Heart left ventricle (tissue), 16 donors: ENCODE results near the gene KCNMB2. TPM values are rescaled to one million over a fixed set of nuclear protein-coding genes. Genes with fewer than 3 reads are reported as not detected.

Experiments used
- ATAC-seq, 4 donors: fragments of 200-7000 bp; cut with Tn5 transposase; one replicate each; pipeline ENCODE4 v1.9.1; 2020 to 2022; ENCODE audit warnings: moderate library complexity in 4 of 4, mild to moderate bottlenecking in 3 of 4, moderate number of reproducible peaks in 1 of 4
- DNase-seq, 5 donors: peaks; one replicate each; pipeline ENCODE4 v3.0.0-alpha.2; 2020
- H3K27ac ChIP-seq, 12 donors: fragments of 200-600 bp; sonication (generic) in 4 of 12; one replicate each; pipeline versions ENCODE4 v1.5.0 to v1.8.0; 2016 to 2022; ENCODE audit warnings: mild to moderate bottlenecking in 2 of 12
- H3K27me3 ChIP-seq, 9 donors: fragments of 200-600 bp; sonication (generic) in 2 of 9; one replicate each; pipeline versions ENCODE4 v1.5.1 to v1.8.0; 2016 to 2022; ENCODE audit warnings: mild to moderate bottlenecking in 3 of 9
- H3K36me3 ChIP-seq, 9 donors: fragments of 200-600 bp; sonication (generic) in 2 of 9; one replicate each; pipeline versions ENCODE4 v1.5.0 to v1.8.0; 2018 to 2022; ENCODE audit warnings: mild to moderate bottlenecking in 2 of 9
- H3K4me1 ChIP-seq, 12 donors: fragments of 200-600 bp; sonication (generic) in 4 of 12; one replicate each; pipeline versions ENCODE4 v1.5.0 to v1.8.0; 2016 to 2022; ENCODE audit warnings: mild to moderate bottlenecking in 3 of 12
- H3K4me3 ChIP-seq, 12 donors: fragments of 200-600 bp; sonication (generic) in 4 of 12; one replicate each; pipeline versions ENCODE4 v1.5.0 to v1.8.0; 2017 to 2022; ENCODE audit warnings: mild to moderate bottlenecking in 9 of 12, moderate library complexity in 4 of 12
- H3K9me3 ChIP-seq, 12 donors: fragments of 200-600 bp; sonication (generic) in 4 of 12; one replicate each; pipeline versions ENCODE4 v1.5.0 to v1.8.0; 2016 to 2022; ENCODE audit warnings: mild to moderate bottlenecking in 1 of 12
- POLR2A ChIP-seq, 2 donors: fragments of 450-650 bp; IDR thresholded peaks; one replicate each; pipeline ENCODE4 v1.6.1; 2017; ENCODE audit warnings: antibody characterized with exemption in 2 of 2, mild to moderate bottlenecking in 2 of 2, moderate library complexity in 2 of 2
- WGBS, 4 donors: extraction: QIAGEN DNeasy Blood & Tissue Kit in 2 of 4; methylation state at CpG; one replicate each; pipeline versions ENCODE4 v1.1.5 to v1.1.7; 2013 to 2018; 5-methylcytosine and 5-hydroxymethylcytosine counted together
- intact Hi-C, 10 donors: fragments of 100-400 bp; cut with DNase I; formaldehyde crosslinking; loops; one replicate each; pipeline versions ENCODE4 v1.11.1 to v1.14.2; 2022
- polyA plus RNA-seq, 2 donors: library from polyadenylated mRNA; stranded (reverse); fragments of 200-250 nt; gene quantifications; one replicate each; pipeline ENCODE4 v1.2.3, GENCODE V29; 2013
- total RNA-seq, 9 donors: library from RNA; depleted of rRNA in 2 of 9; stranded (reverse); fragments of >200 nt in 2 of 9; fragmentation: NEBNext Ultra II Directional in 3 of 9; extraction: Animal tissue kit (Norgen Biotek cat#: 25700) in 3 of 9; gene quantifications; one replicate each; pipeline versions ENCODE4 v1.1.0 to v1.2.4, GENCODE V29; 2016 to 2023
- TF ChIP-seq, protein P1 (sequence below), 12 donors: fragments of 200-600 bp; sonication (generic) in 4 of 12; IDR thresholded peaks; one replicate each; pipeline versions ENCODE4 v1.5.0 to v1.8.0; 2018 to 2022; ENCODE audit warnings: antibody characterized with exemption in 12 of 12, mild to moderate bottlenecking in 5 of 12
- donor health status: ischemic (EF 13 %, LVEDD 7.1; RV severe dilation, severe dysfunction).
- donor health status: healthy with polysubstance abuse.
- donor health status: DM: no; HTN: yes; CAD: no.
- donor health status: DM: no; HTN: no; CAD: no.
- donor health status: ischemic (EF 25% LVEDD 6.9; RV normal size, moderate dysfunction).
- donor health status: ischemic (EF 25% LVEDD 5.7; RV mildly dilated, moderate dysfunction).
- donor health status: healthy.
- donor health status: DM: yes; HTN: yes; CAD: no.
- donor health status: ischemic (EF 35%, LVEDD 5.7; RV mildly dilated, moderate dysfunction).
- donor health status: nonischemic (EF 11% LVEDD 7.7; RV severe dilation, severe dysfunction).
- donor health status: DM: yes; HTN: yes; CAD: no.
- donor health status: PGD.
- donor health status: ischemic (EF 29% LVEDD 5.4; RV normal size, mild dysfunction).
- donor health status: nonischemic (EF 23%, LVEDD 6.1; RV moderate dilation, normal function).

Gene KCNMB2
- total and polyA plus RNA-seq, 11 donors = 0.37 to 5.7 (median 2.0) TPM; not detected in 1

DNA sequence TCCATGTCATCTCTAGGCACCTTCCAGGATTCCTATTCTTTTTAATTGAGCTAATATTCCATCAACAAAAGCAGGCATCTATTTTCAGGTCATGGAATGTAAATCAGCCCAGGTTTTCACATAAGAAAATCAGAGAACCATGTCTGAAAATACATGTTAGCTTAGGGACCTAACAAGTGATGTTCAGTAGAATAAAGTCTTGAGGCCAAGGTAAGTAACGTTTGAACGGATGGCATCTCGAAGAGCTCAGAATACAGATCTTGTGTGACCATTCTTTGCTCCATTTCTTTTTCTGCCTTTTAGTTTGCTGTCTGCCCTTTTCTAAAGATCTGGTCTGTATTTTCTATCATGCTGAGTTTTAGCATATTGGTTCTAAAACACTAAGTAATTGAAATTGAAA is 16.5 kb upstream of the KCNMB2 start:
- H3K4me3 ChIP-seq = no peak overlapping the region
- peaks cover 0 to 22% (median 0%) of the 10 kb centered on the region in 12 donors for H3K4me1 ChIP-seq
- intact Hi-C loops = no loop called here
- TF ChIP-seq, protein P1, sequence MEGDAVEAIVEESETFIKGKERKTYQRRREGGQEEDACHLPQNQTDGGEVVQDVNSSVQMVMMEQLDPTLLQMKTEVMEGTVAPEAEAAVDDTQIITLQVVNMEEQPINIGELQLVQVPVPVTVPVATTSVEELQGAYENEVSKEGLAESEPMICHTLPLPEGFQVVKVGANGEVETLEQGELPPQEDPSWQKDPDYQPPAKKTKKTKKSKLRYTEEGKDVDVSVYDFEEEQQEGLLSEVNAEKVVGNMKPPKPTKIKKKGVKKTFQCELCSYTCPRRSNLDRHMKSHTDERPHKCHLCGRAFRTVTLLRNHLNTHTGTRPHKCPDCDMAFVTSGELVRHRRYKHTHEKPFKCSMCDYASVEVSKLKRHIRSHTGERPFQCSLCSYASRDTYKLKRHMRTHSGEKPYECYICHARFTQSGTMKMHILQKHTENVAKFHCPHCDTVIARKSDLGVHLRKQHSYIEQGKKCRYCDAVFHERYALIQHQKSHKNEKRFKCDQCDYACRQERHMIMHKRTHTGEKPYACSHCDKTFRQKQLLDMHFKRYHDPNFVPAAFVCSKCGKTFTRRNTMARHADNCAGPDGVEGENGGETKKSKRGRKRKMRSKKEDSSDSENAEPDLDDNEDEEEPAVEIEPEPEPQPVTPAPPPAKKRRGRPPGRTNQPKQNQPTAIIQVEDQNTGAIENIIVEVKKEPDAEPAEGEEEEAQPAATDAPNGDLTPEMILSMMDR (IDR thresholded peaks at IDR 0.05) = no peak
- no peak for TF ChIP-seq POLR2A (IDR thresholded peaks at IDR 0.05)
- H3K36me3 ChIP-seq = no peaks in the 10 kb centered on the region
- no peak for ATAC-seq
- H3K27me3 ChIP-seq = no peaks in the 10 kb centered on the region
- DNase-seq = no peak
- H3K27ac ChIP-seq = no peak overlapping the region
- H3K9me3 ChIP-seq = no peaks in the 10 kb centered on the region
- WGBS, 4 donors = 95 to 97% (median 96%) methylated on average over 3 of the region's 3 CpGs

DNA sequence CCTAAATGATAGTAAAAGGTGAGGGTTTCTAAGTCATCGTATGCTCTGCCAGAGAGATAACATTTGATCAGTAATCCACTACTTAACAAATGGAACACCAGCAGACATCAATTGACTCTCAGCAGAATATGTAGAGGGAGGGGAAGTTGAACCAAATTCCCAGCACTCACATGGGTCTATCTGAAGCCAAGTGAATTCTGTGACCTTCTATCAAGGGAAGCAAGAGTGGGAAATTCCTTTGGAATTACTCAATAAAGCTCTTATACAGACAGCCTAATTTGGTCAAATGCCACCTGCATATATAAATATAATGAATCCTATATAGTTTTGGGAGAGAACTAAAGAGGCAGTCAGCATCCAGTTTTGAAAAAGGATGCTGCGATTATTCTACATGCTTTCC is 15.8 kb upstream of the KCNMB2 start:
- intact Hi-C loops = no loop called here
- ATAC-seq = no peak
- Histone ChIP-seq H3K27me3 (no peaks in the 10 kb centered on the region), H3K9me3 (no peaks in the 10 kb centered on the region), H3K4me1 (peaks cover 0 to 22% (median 0%) of the 10 kb centered on the region in 12 donors), H3K27ac (no peak overlapping the region), H3K36me3 (no peaks in the 10 kb centered on the region), H3K4me3 (no peak overlapping the region)
- WGBS, 4 donors = 65 to 81% (median 77%) methylated on average over 2 of the region's 2 CpGs
- DNase-seq = no peak
- TF ChIP-seq, protein P1 (IDR thresholded peaks at IDR 0.05) = no peak
- TF ChIP-seq POLR2A (IDR thresholded peaks at IDR 0.05) = no peak

- 74 to 81% (median 79%) methylated on average over 5 of the region's 5 CpGs for WGBS, 4 donors
- intact Hi-C loops = no loop called here
- DNase-seq (no peak), ATAC-seq (no peak)
- H3K4me1 ChIP-seq = peaks cover 0 to 11% (median 0%) of the 10 kb centered on the region in 12 donors
- no peaks in the 10 kb centered on the region for H3K36me3 ChIP-seq
- TF ChIP-seq POLR2A (IDR thresholded peaks at IDR 0.05) = no peak
- TF ChIP-seq, protein P1 (IDR thresholded peaks at IDR 0.05) = no peak
- no peak overlapping the region for H3K4me3 ChIP-seq
- H3K27ac ChIP-seq = no peak overlapping the region
- no peaks in the 10 kb centered on the region for H3K9me3 ChIP-seq
- H3K27me3 ChIP-seq = no peaks in the 10 kb centered on the region
Observed at GRCh38 chr3:178522200-178523052, 13.8 kb upstream of the KCNMB2 start.

GRCh38 chr3:178525251-178525650 is 11.0 kb upstream of the KCNMB2 start:
- 60 to 74% (median 66%) methylated on average over 3 of the region's 3 CpGs for WGBS, 4 donors
- Histone ChIP-seq H3K4me1 (no peaks in the 10 kb centered on the region), H3K36me3 (no peaks in the 10 kb centered on the region), H3K4me3 (no peak overlapping the region), H3K9me3 (no peaks in the 10 kb centered on the region), H3K27me3 (no peaks in the 10 kb centered on the region), H3K27ac (no peak overlapping the region)
- no peak for DNase-seq
- TF ChIP-seq POLR2A (IDR thresholded peaks at IDR 0.05) = no peak
- TF ChIP-seq, protein P1 (IDR thresholded peaks at IDR 0.05) = no peak
- intact Hi-C loops = no loop called here
- ATAC-seq = no peak
